Measurements from ENCODE around the gene PFKP.

The PFKP gene

GRCh38 chr10:3115685-3116084 lies 48.3 kb downstream of the PFKP start:
- Histone ChIP-seq H3K4me1 (ENCODE audit: insufficient read depth, low read length, poor library complexity, severe bottlenecking) (no peaks in the 10 kb centered on the region), H3K4me3 (ENCODE audit: low read length, poor library complexity, severe bottlenecking) (no peak overlapping the region), H3K9ac (ENCODE audit: low read depth, low read length, poor library complexity, severe bottlenecking) (no peak overlapping the region), H4K20me1 (ENCODE audit: insufficient read depth, low read length, poor library complexity, severe bottlenecking) (no peaks in the 10 kb centered on the region), H3K4me2 (ENCODE audit: low read depth, low read length, poor library complexity, severe bottlenecking) (no peak overlapping the region), H3K79me2 (ENCODE audit: insufficient read depth, low read length) (no peaks in the 10 kb centered on the region), H3F3A (ENCODE audit: low read depth) (no peaks in the 10 kb centered on the region), H3K36me3 (ENCODE audit: insufficient read depth, low read length) (peaks cover 91% of the 10 kb centered on the region), H2AFZ (ENCODE audit: low read length) (no peak overlapping the region), H3K9me3 (ENCODE audit: insufficient read depth, low read depth, low read length) (no peaks in the 10 kb centered on the region), H3K9me2 (replicated peaks; ENCODE audit: low read depth, low read length) (no peaks in the 10 kb centered on the region), H3K27me3 (ENCODE audit: insufficient read depth, low read length, poor library complexity, severe bottlenecking) (no peaks in the 10 kb centered on the region)
- no peak for TF ChIP-seq EZH2phosphoT487 (IDR thresholded peaks at IDR 0.05; ENCODE audit: borderline replicate concordance)
- no peak for TF ChIP-seq CTCF (conservative IDR thresholded peaks at IDR 0.05; ENCODE audit: low read length)

DNA sequence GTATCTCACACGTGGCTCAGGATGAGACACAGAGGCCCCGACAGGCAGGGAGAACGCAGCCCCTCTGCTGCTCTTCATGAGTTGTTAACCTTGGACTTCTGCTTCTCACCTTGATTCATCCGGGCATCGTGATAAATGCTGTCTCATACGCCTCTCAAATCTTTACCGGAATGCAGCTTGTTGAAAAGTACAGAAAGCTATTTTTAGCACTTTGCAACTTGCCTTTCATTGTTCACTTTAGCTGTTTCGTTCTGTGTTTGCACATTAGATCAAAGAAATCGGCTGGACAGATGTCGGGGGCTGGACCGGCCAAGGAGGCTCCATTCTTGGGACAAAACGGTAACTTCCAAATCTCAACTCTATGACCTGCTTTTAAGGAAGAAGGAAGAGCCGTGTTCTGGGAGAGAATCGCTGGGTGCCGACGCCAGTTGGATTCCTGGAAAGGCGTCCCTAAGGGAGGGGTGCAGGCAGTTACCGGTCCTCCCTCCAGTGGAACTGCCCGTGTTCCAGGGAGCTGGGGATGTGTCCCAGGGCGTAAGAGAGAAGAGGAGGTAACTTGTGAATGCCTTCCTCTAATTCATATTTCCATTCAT lies 49.3 kb downstream of the PFKP start:
- H3F3A ChIP-seq (ENCODE audit: low read depth): no peaks in the 10 kb centered on the region
- no peaks in the 10 kb centered on the region for H3K9me3 ChIP-seq (ENCODE audit: insufficient read depth, low read depth, low read length)
- no peak overlapping the region for H3K4me3 ChIP-seq (ENCODE audit: low read length, poor library complexity, severe bottlenecking)
- H3K36me3 ChIP-seq (ENCODE audit: insufficient read depth, low read length): peaks cover 91% of the 10 kb centered on the region
- no peaks in the 10 kb centered on the region for H4K20me1 ChIP-seq (ENCODE audit: insufficient read depth, low read length, poor library complexity, severe bottlenecking)
- no peaks in the 10 kb centered on the region for H3K9me2 ChIP-seq (replicated peaks; ENCODE audit: low read depth, low read length)
- H3K9ac ChIP-seq (ENCODE audit: low read depth, low read length, poor library complexity, severe bottlenecking): no peak overlapping the region
- H3K4me1 ChIP-seq (ENCODE audit: insufficient read depth, low read length, poor library complexity, severe bottlenecking): no peaks in the 10 kb centered on the region
- H3K79me2 ChIP-seq (ENCODE audit: insufficient read depth, low read length): no peaks in the 10 kb centered on the region
- no peak overlapping the region for H3K4me2 ChIP-seq (ENCODE audit: low read depth, low read length, poor library complexity, severe bottlenecking)
- H3K27me3 ChIP-seq (ENCODE audit: insufficient read depth, low read length, poor library complexity, severe bottlenecking): no peaks in the 10 kb centered on the region
- no peak overlapping the region for H2AFZ ChIP-seq (ENCODE audit: low read length)
- TF ChIP-seq CTCF (conservative IDR thresholded peaks at IDR 0.05; ENCODE audit: low read length): no peak
- TF ChIP-seq EZH2phosphoT487 (IDR thresholded peaks at IDR 0.05; ENCODE audit: borderline replicate concordance): no peak

DNA sequence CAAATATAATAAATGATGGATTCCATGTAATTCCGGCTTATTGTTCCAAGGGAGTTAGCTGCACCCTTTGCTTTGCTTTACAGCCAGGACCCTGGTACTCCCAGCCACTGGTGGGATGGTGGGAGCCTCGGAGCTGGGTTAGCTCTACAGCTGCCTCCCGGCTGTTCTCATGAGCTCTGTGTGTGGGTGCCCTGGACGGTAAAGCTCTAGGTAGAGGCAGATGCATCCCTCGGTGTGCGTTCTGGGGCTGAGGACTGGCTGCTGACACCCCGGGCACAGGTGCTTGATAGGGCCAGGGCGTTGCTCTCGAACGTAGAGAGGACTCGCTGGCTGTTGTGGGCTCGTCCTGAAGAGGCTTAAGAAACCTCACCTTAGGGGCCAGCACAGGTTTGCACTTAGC lies 50.1 kb downstream of the PFKP start:
- Histone ChIP-seq H4K20me1 (ENCODE audit: insufficient read depth, low read length, poor library complexity, severe bottlenecking) (no peaks in the 10 kb centered on the region), H3K9ac (ENCODE audit: low read depth, low read length, poor library complexity, severe bottlenecking) (no peak overlapping the region), H3K79me2 (ENCODE audit: insufficient read depth, low read length) (no peaks in the 10 kb centered on the region), H3K9me3 (ENCODE audit: insufficient read depth, low read depth, low read length) (no peaks in the 10 kb centered on the region), H3K36me3 (ENCODE audit: insufficient read depth, low read length) (peaks cover 91% of the 10 kb centered on the region), H3K9me2 (replicated peaks; ENCODE audit: low read depth, low read length) (no peaks in the 10 kb centered on the region), H3K27me3 (ENCODE audit: insufficient read depth, low read length, poor library complexity, severe bottlenecking) (no peaks in the 10 kb centered on the region), H3K4me3 (ENCODE audit: low read length, poor library complexity, severe bottlenecking) (no peak overlapping the region), H3K4me1 (ENCODE audit: insufficient read depth, low read length, poor library complexity, severe bottlenecking) (no peaks in the 10 kb centered on the region), H2AFZ (ENCODE audit: low read length) (no peak overlapping the region), H3F3A (ENCODE audit: low read depth) (no peaks in the 10 kb centered on the region), H3K4me2 (ENCODE audit: low read depth, low read length, poor library complexity, severe bottlenecking) (no peak overlapping the region)
- TF ChIP-seq CTCF (conservative IDR thresholded peaks at IDR 0.05; ENCODE audit: low read length) (no peak), EZH2phosphoT487 (IDR thresholded peaks at IDR 0.05; ENCODE audit: borderline replicate concordance) (no peak)
